ENCODE results near the gene GAB2. TPM values are rescaled to one million over a fixed set of nuclear protein-coding genes. Genes with fewer than 3 reads are reported as not detected.

The GAB2 gene
- total RNA-seq, 1 experiment from 2014 or later, result 3.3 TPM

DNA sequence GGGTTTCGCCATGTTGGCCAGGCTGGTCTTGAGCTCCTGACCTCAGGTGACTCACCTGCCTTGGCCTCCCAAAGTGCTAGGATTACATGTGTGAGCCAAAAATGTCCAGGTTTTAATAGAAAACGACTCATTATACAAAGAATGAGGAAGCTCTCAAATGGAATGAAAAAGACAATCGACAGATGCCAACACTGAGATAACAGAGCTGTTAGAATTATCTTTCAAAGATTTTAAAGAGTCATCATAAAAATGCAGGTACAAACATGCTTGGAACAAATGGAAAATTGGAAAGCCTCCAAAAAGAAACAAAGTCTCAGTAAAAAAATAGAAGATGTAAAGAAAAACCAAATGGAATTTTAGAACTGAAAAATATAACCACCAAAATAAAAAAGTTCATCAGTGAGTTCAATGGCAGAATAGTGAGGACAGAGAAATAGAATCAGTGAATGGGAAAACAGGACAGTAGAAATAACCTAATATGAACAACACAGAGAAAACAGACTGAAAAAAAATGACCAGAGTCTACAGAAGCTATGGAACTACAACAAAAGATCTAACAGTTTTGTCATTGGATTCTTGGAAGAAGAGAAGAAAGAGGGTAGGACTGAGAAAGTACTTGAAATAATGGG is 10.9 kb downstream of the GAB2 start:
- H3K9me3 Mint-ChIP-seq, result peaks cover 5 to 6% of the 10 kb centered on the region in 2 experiments; a peak in 4 of 5 replicates
- Histone ChIP-seq H4K20me1 (ENCODE audit: control insufficient read depth, insufficient read depth, insufficient read length) (no peaks in the 10 kb centered on the region), H3K4ac (ENCODE audit: low read depth, low read length) (no peak overlapping the region), H3K18ac (ENCODE audit: insufficient read length, low read depth, low read length) (no peak overlapping the region), H3K23me2 (ENCODE audit: insufficient read length, low read depth, low read length, poor library complexity, severe bottlenecking) (no peaks in the 10 kb centered on the region), H4K8ac (replicated peaks; ENCODE audit: insufficient read length, low read depth, low read length) (no peak overlapping the region), H3K9ac (ENCODE audit: extremely low read depth, insufficient read length, low read length) (no peak overlapping the region), H3K14ac (ENCODE audit: insufficient read depth, low read length) (no peak overlapping the region), H2BK20ac (ENCODE audit: low read depth, low read length, poor library complexity, severe bottlenecking) (no peak overlapping the region), H3K27me3 (ENCODE audit: insufficient read depth, low read length) (no peaks in the 10 kb centered on the region), H2AK5ac (ENCODE audit: insufficient read length, low read length) (no peak overlapping the region), H2BK5ac (ENCODE audit: insufficient read length, low read length) (no peak overlapping the region), H4K5ac (ENCODE audit: insufficient read length, low read depth, low read length) (no peak overlapping the region), H3K4me2 (ENCODE audit: insufficient read depth, insufficient read length, low read length) (no peak overlapping the region), H3K79me2 (ENCODE audit: insufficient read depth, low read length) (no peaks in the 10 kb centered on the region), H2BK12ac (ENCODE audit: insufficient read length, low read depth, low read length) (no peak overlapping the region), H3K23ac (ENCODE audit: insufficient read length, low read depth, low read length) (no peak overlapping the region), H2AFZ (ENCODE audit: low read length) (no peak overlapping the region), H3T11ph (ENCODE audit: low read length) (no peak overlapping the region), H3K4me1 (ENCODE audit: insufficient read depth, low read length) (no peaks in the 10 kb centered on the region), H3K79me1 (ENCODE audit: insufficient read depth, low read depth, low read length, poor library complexity, severe bottlenecking) (no peaks in the 10 kb centered on the region), H3K56ac (ENCODE audit: insufficient read length, low read depth, low read length) (no peak overlapping the region), H4K91ac (ENCODE audit: insufficient read length, low read depth, low read length) (no peak overlapping the region), H3K9me3 (ENCODE audit: control insufficient read depth, low read depth, low read length) (no peaks in the 10 kb centered on the region), H2BK120ac (ENCODE audit: low read depth, low read length, poor library complexity, severe bottlenecking) (no peak overlapping the region), H2BK15ac (ENCODE audit: low read depth, low read length) (no peak overlapping the region), H3K27ac (ENCODE audit: insufficient read length, low read depth, low read length) (no peak overlapping the region)
- H3K27ac Mint-ChIP-seq, result no peak overlapping the region
- H3K36me3 Mint-ChIP-seq (ENCODE audit: insufficient read depth in 1 of 3, low read depth in 3 of 3), result peaks cover 4 to 9% (median 7%) of the 10 kb centered on the region in 3 experiments; a peak in 6 of 7 replicates
- no peak for DNase-seq
- H3K4me1 Mint-ChIP-seq, result no peaks in the 10 kb centered on the region
- no peak overlapping the region for H3K4me3 Mint-ChIP-seq
- 0 out of 2 replicates have a peak, but pooled peaks cover 2% of the 10 kb centered on the region for H3K27me3 Mint-ChIP-seq (ENCODE audit: low read depth)
- no peak for TF ChIP-seq CTCF (conservative IDR thresholded peaks at IDR 0.05)
- WGBS (ENCODE audit: extremely low coverage, insufficient read length, low lambda C conversion rate), result no CpG with 5 or more reads among the region's 3 CpGs

All from H9 (cell line).